Fibroblast of lung (primary cell): ENCODE results near the gene TEX19.

ENCODE experiments used
- CTCF ChIP-seq, 2 donors: IDR thresholded peaks in 1 of 2; conservative IDR thresholded peaks in 1 of 2; 1 replicate in 1 of 2; 2 replicates in 1 of 2; pipeline ENCODE4 v1.5.1; 2011 to 2012; ENCODE audit warnings: low read length in 2 of 2, control low read depth in 1 of 2, inconsistent platforms in 1 of 2, low read depth in 1 of 2, mild to moderate bottlenecking in 1 of 2
- EZH2 ChIP-seq: IDR thresholded peaks from 2 replicates; pipeline ENCODE4 v1.5.1; 2012; ENCODE audit warnings: low read length, control low read depth, mild to moderate bottlenecking; ENCODE audit errors: missing control alignments

GRCh38 chr17:82369211-82369610 is 10.2 kb downstream of the TEX19 start:
- no peak for TF ChIP-seq CTCF (conservative IDR thresholded peaks at IDR 0.05 in 1 of 2, IDR thresholded peaks at IDR 0.05 in 1 of 2; ENCODE audit: low read depth in 1 of 2, low read length in 2 of 2)
- no peak for TF ChIP-seq EZH2
